ENCODE data around the gene PICALM.
A peak's percentile ranks its signal among the peaks of the same experiment; 100 is the strongest.

PICALM gene

DNA sequence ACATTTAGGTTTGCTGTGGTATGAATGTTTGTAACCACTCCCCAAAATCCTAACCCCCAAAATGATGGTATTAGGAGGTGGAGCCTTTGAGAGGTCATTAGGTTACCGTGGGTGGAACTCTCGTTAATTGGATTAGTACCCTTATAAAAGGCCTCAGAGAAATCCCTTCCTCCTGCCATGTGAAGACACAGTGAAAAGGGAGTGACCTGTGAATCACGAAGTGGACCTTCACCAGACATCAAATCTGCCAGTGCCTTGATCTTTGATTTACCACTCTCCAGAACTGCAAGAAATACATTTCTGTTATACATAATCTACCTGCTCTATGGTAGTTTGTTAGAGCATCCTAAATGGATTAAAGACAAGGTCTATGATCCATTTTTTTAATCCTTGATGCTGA is 12.6 kb upstream of the PICALM start:
- DNase-seq (ENCODE audit: low read depth in 2 of 2) = no peak

DNA sequence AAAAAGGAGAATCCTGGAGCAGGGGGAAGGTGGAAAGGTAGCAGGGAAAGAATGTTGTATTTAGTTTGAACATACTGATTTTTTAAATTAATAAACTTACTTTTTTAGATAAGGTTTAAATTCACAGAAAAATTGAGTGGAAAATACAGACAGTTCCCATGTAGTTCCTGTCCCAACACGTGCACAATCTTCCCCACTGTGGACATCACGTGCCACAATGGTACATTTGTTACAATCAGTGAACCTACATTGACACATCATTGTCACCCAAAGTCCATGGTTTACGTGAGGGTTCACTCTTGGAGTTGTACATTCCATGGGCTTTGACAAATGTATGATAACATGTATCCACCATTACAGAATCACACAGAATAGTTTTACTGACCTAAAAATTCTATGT is 10.5 kb upstream of the PICALM start:
- no peak for DNase-seq (ENCODE audit: low read depth in 2 of 2)

- no peak for DNase-seq (ENCODE audit: low read depth in 2 of 2)
Measured at GRCh38 chr11:86073948-86074347, 5.1 kb upstream of the PICALM start.

DNA sequence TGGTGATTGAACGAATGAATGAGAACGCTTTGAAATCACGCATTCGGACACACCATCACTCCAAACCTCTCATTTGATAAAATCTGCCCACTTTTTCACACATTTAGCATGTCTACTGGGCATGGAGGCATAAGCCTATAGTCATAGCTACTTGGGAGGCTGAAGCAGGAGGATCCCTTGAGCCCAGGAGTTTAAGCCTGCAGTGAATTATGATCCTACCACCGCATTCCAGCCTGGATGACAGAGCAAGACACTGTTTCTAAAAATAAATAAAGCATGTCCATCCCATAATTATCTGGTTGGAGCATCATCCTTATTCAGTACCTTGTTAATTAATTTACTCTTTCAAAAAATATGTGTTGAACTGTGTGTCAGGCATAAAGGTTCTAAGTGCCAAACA is 3.3 kb upstream of the PICALM start:
- DNase-seq (ENCODE audit: low read depth in 2 of 2) = no peak

- no peak for DNase-seq (ENCODE audit: low read depth in 2 of 2)
Measured at GRCh38 chr11:86070142-86071056, 1.5 kb upstream of the PICALM start.

GRCh38 chr11:86069408-86070101 is 671 bp upstream of the PICALM start:
- DNase-seq (ENCODE audit: low read depth in 2 of 2) = no peak

DNA sequence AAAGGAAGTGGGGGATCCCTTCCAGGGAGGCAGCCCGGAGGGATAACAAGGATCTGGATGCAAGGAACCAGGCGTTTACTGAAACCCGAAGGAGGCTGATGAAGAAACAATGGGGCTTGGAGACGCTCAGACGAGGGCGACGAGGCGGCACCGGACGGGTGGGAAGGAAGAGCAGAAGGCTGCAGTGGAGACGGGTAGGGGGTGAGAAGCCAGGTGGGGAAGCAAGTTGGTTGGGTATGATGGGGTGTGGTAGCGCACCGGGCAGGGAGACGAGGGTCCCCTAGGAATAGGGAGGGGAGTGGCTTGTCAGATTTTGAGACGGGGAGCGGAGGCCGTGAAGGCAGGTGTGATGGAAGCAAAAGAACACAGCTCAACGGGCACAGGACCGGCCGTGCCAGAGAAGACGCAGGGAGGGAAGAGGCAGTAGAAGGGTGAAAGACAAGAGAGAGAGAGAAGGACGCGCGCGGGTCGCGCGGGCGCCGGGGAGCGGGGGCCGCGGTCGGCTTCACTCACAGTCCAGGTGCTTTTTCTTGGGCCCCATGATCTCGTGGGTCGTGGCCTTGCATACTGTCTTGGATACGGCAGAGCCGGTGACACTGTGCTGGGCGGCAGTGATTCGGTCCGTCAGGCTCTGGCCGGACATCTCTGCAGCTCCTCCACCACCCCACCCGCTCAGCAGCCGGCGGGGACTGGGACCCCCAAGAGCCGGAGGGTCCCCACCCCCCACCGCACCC is 579 bp downstream of the PICALM start:
- peak; percentile 17 to 28 for DNase-seq (ENCODE audit: low read depth in 2 of 2)

GRCh38 chr11:86067851-86068137 is 1.1 kb downstream of the PICALM start:
- no peak for DNase-seq (ENCODE audit: low read depth in 2 of 2)

DNA sequence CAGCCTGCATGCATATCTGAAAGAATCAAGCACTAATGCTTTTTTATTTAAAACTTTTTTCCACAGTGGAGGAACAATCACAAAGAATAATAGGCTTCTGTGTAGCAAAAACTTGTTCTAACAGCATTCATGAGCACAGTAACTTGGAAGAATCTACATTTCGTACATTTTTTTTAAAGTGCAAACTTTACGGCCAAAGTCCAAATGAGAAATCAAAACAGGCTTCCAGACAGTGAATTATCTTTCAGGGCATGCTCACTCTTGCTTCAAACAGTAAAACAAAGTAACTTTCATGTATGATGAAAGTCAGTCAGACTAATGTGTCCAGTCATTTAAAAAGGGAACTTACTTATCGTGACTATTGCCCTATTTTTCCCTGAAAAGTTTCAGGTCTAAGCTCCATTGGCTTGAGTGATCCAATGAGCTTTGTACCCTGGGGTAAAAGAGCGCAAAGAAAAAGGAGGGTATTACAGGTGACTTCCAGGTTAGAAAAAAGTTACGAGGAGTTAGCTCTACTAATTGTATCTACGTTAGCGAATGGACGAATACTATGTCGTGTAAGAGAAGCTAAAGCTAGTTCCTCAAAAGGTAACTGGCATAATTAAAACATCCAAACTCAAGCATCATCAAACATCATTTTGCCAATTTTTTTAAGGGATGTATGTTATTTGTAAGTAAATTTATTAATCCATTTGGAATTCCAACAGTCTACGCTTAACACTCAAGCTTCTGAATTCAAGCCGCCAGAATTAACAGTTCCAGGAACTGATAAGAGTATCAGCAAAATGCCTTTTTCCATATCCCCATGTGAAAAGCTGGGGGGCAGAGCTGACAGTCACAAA is 1.7 kb downstream of the PICALM start:
- DNase-seq (ENCODE audit: low read depth in 2 of 2) = no peak

DNA sequence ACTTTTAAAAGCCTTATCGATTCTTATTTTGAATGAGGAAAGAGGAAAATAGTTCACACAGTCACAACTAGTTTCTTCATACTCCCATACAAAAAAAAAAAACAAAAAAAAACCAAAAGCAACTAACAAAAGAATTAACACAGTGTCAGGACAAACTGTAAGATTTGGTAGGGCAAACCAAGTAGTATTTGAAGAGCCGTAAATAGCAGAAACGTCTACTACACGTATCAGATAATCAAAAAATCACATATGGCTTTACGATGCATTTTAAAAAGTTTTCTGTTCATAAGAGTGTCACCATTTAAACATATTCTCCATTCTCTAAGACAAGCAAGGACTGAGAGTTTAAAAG is 2.3 kb downstream of the PICALM start:
- DNase-seq (ENCODE audit: low read depth in 2 of 2) = no peak

DNA sequence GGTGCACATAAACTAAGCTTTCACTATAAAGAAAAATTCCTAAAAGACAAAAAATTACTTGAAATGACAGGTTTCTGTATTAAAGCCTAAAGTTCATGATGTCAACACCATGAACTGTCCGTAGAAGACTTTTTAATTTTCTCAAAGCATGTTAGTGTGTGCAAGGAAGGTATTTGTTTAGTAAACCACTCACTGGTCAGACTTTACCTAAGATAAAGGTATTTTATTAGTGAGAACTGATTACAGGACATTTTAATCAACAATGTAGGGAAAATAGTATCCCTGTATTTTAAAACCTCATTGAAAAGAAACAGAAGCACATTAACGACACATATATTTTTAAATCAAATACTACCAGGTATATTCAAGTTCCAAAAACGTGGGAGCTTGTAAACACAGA is 2.9 kb downstream of the PICALM start:
- no peak for DNase-seq (ENCODE audit: low read depth in 2 of 2)

DNA sequence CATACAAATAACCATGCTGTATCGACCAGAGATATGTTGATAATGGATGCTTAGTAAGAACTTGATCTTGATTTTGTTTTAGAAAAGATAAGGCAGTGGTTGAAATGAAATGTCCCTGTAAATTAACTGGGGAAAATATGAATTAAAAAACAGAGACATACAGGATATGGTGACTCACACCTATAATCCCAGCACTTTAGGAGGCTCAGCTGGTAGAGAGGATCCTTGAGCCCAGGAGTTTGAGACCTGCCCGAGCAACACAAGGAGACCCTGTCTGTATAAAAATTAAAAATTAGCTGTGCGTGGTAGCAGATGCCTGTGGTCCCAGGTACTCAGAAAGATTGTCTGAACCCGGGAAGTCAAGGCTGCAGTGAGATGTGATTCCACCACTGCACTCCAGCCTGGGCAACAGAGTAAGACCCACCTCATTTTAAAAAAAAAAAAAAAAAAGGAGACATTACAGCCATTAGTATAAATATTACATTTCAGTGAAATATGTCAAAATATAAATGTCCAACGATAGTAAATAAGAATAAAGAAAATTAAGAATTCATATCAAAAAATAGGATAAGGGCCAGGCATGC is 4.6 kb downstream of the PICALM start:
- no peak for DNase-seq (ENCODE audit: low read depth in 2 of 2)

GRCh38 chr11:86063536-86063935 is 5.3 kb downstream of the PICALM start:
- no peak for DNase-seq (ENCODE audit: low read depth in 2 of 2)

- DNase-seq (ENCODE audit: low read depth in 2 of 2) = no peak
Measured at GRCh38 chr11:86062719-86063118, 6.2 kb downstream of the PICALM start.

DNA sequence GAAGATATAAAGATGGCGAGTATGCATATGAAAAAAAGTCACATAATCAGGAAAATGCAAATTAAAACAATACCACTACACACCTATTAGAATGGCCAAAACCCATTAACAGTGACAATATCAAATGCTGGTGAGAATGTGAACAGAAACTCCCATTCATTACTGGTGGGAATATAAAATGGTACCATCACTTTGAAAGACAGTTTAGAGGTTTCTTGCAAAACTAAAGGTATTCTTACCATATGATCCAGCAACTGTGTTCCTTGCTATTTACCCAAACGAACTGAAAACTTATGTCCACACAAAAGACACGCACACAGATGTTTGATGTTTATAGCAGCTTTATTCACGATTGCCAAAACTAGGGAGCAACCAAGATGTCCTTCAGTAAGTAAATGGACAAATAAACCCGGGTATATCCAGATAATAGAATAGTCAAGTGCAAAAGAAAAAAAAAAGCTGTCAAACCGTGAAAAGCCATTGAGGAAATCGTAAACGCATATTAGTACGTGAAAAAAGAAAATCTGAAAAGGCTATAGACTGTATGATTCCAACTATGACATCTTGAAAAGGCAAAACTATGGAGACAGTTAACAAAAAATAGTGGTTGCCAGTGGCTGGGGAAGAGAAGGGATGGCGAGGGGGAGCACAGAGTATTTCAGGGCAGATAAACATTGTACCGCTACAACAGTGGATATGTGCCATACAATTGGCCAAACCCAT is 7.2 kb downstream of the PICALM start:
- no peak for DNase-seq (ENCODE audit: low read depth in 2 of 2)

DNA sequence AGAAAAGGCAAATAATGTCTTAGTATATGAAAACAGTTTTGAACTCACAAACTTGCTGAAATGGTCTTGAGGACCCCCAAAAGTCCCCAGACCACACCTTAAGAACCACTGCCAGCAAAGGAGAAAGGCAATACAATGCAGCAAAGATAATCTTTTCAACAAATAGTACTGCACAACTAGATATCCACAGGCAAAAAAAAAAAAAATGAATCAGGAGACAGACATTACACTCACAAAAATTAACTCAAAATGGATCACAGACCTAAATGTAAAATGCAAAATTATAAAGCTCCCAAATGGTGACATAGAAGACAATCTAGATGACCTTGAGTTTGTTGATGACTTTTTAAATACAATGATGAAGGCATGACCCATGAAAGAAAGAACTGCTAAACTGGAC is 8.3 kb downstream of the PICALM start:
- DNase-seq (ENCODE audit: low read depth in 2 of 2) = no peak

DNA sequence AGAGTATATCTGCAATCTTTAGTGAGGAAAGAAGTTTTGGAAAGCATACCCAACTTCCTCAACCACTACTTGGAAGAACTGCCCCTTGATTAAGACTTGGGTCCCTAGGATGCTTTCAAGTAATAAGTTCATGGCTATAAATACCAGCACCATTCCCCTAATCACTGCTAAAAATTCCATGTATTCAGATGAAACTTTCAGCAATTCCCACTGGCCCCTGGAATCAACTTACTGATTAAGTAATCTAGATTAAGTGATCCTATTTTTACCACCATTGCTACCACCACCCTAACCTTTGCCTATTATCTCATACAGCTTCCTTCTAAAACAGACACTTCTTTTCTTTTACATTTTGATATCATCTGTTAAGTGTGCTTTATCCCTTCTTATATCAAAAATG is 10.5 kb downstream of the PICALM start:
- DNase-seq (ENCODE audit: low read depth in 2 of 2) = no peak

GRCh38 chr11:86056351-86056854 is 12.5 kb downstream of the PICALM start:
- no peak for DNase-seq (ENCODE audit: low read depth in 2 of 2)

DNA sequence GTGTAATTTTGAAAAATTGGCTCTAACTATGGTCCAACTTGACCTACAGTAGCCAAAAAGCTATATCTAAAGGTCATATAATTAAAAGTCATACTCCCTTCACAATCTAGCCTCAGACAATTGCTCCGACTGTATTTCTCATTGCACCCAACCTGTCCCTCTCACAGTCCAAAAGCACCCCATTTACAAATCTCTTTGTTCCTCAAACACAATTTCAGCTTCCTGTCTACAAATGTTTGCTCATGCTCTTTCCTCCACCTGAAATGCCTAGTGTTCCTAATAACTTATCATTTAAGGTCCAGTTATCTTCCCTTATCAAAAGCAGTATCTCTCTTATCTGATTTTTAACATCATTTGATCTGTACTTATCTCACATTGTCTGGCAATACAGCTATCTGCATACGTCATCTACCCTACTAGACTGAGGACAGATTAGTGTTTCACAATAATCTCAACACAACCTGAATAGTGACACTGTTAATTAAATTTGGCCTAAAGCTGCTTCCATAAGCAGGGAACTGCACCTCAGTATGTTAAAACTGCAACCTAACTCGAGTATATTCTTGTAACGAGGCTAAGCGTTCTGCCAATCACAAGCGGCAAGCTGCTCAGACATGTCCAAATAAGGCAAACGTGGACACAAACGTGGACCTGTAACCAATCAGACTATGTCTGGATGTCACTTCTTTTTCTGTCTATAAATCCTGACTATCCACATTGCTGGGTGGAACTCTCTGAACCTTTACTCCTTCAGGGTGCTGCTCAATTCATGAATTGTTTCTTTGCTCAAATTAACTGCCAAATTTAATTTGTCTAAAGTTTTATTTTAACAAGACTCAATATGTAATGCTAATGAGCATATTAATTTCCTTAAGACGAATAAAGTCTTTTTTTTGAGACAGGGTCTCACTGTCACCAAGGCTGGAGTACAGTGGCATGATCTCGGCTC is 15.9 kb downstream of the PICALM start:
- no peak for DNase-seq (ENCODE audit: low read depth in 2 of 2)

All from stimulated activated CD4-positive, alpha-beta T cell treated with anti-CD3 and anti-CD28 coated beads, Interleukin-1b, Interleukin-23, amount 100 ng/mL, for 4 hours (primary cell).